Stomach smooth muscle (tissue), 2 donors: Measurements from ENCODE around the gene RFX1.

Experiments used
- H3K27ac ChIP-seq: one replicate; pipeline ENCODE4 v1.7.0; 2013; ENCODE audit warnings: mild to moderate bottlenecking, low read length, inconsistent platforms
- H3K27me3 ChIP-seq, 2 donors: one replicate each; pipeline ENCODE4 v1.7.0; 2013; ENCODE audit warnings: low read length in 2 of 2; ENCODE audit not compliant: insufficient read depth in 2 of 2, control insufficient read depth in 1 of 2
- H3K36me3 ChIP-seq, 2 donors: one replicate each; pipeline ENCODE4 v1.7.0; 2013; ENCODE audit warnings: low read length in 2 of 2; ENCODE audit not compliant: control insufficient read depth in 2 of 2, insufficient read depth in 2 of 2
- H3K4me1 ChIP-seq: one replicate; pipeline ENCODE4 v1.7.0; 2013; ENCODE audit warnings: low read length; ENCODE audit not compliant: control insufficient read depth, insufficient read depth
- H3K4me3 ChIP-seq, 2 donors: one replicate each; pipeline ENCODE4 v1.7.0; 2013; ENCODE audit warnings: low read length in 2 of 2
- H3K9ac ChIP-seq, 2 donors: one replicate each; pipeline ENCODE4 v1.7.0; 2013; ENCODE audit warnings: low read length in 2 of 2, mild to moderate bottlenecking in 1 of 2
- H3K9me3 ChIP-seq, 2 donors: one replicate each; pipeline ENCODE4 v1.7.0; 2013; ENCODE audit warnings: low read length in 2 of 2; ENCODE audit not compliant: control insufficient read depth in 2 of 2
- donor health status: healthy.
- donor health status: Pancreatic carcinoma.

The RFX1 gene

GRCh38 chr19:13984186-13984585 is 21.9 kb downstream of the RFX1 start:
- Histone ChIP-seq H3K27me3 (no peaks in the 10 kb centered on the region), H3K9ac (no peak overlapping the region), H3K9me3 (no peaks in the 10 kb centered on the region), H3K4me1 (peaks cover 27% of the 10 kb centered on the region), H3K27ac (no peak overlapping the region), H3K36me3 (peaks cover 0 to 2% of the 10 kb centered on the region in 2 donors), H3K4me3 (no peak overlapping the region)

GRCh38 chr19:13983213-13983889 is 22.8 kb downstream of the RFX1 start:
- H3K9me3 ChIP-seq, result no peaks in the 10 kb centered on the region
- H3K27me3 ChIP-seq, result no peaks in the 10 kb centered on the region
- H3K9ac ChIP-seq, result no peak overlapping the region
- peaks cover 0 to 2% of the 10 kb centered on the region in 2 donors for H3K36me3 ChIP-seq
- H3K4me1 ChIP-seq, result peaks cover 31% of the 10 kb centered on the region
- no peak overlapping the region for H3K4me3 ChIP-seq
- no peak overlapping the region for H3K27ac ChIP-seq

GRCh38 chr19:13982773-13983172 is 23.3 kb downstream of the RFX1 start:
- no peaks in the 10 kb centered on the region for H3K9me3 ChIP-seq
- H3K4me1 ChIP-seq, result peaks cover 35% of the 10 kb centered on the region
- H3K27me3 ChIP-seq, result no peaks in the 10 kb centered on the region
- no peak overlapping the region for H3K9ac ChIP-seq
- no peak overlapping the region for H3K4me3 ChIP-seq
- peaks cover 0 to 2% of the 10 kb centered on the region in 2 donors for H3K36me3 ChIP-seq
- no peak overlapping the region for H3K27ac ChIP-seq

- Histone ChIP-seq H3K36me3 (peaks cover 0 to 2% of the 10 kb centered on the region in 2 donors), H3K9ac (no peak overlapping the region), H3K9me3 (no peaks in the 10 kb centered on the region), H3K27ac (no peak overlapping the region), H3K27me3 (no peaks in the 10 kb centered on the region), H3K4me3 (no peak overlapping the region), H3K4me1 (peaks cover 28% of the 10 kb centered on the region)
These were observed 24.1 kb downstream of the RFX1 start for GRCh38 chr19:13981988-13982501.

- no peak overlapping the region for H3K9ac ChIP-seq
- peaks cover 0 to 2% of the 10 kb centered on the region in 2 donors for H3K36me3 ChIP-seq
- peaks cover 22% of the 10 kb centered on the region for H3K4me1 ChIP-seq
- no peak overlapping the region for H3K27ac ChIP-seq
- H3K9me3 ChIP-seq, result no peaks in the 10 kb centered on the region
- H3K4me3 ChIP-seq, result no peak overlapping the region
- H3K27me3 ChIP-seq, result no peaks in the 10 kb centered on the region
These were observed 24.7 kb downstream of the RFX1 start for GRCh38 chr19:13981467-13981866.

GRCh38 chr19:13981021-13981420 is 25.1 kb downstream of the RFX1 start:
- no peaks in the 10 kb centered on the region for H3K27me3 ChIP-seq
- H3K4me1 ChIP-seq, result peaks cover 18% of the 10 kb centered on the region
- no peak overlapping the region for H3K27ac ChIP-seq
- H3K36me3 ChIP-seq, result peaks cover 0 to 2% of the 10 kb centered on the region in 2 donors
- no peak overlapping the region for H3K4me3 ChIP-seq
- H3K9ac ChIP-seq, result no peak overlapping the region
- H3K9me3 ChIP-seq, result no peaks in the 10 kb centered on the region

GRCh38 chr19:13980340-13980739 is 25.8 kb downstream of the RFX1 start:
- Histone ChIP-seq H3K27ac (no peak overlapping the region), H3K9me3 (no peaks in the 10 kb centered on the region), H3K9ac (no peak overlapping the region), H3K4me1 (peaks cover 13% of the 10 kb centered on the region), H3K36me3 (peaks cover 0 to 2% of the 10 kb centered on the region in 2 donors), H3K4me3 (no peak overlapping the region), H3K27me3 (no peaks in the 10 kb centered on the region)

GRCh38 chr19:13979686-13980085 is 26.4 kb downstream of the RFX1 start:
- Histone ChIP-seq H3K9me3 (no peaks in the 10 kb centered on the region), H3K36me3 (peaks cover 0 to 2% of the 10 kb centered on the region in 2 donors), H3K27ac (no peak overlapping the region), H3K4me3 (no peak overlapping the region), H3K27me3 (no peaks in the 10 kb centered on the region), H3K4me1 (peaks cover 13% of the 10 kb centered on the region), H3K9ac (no peak overlapping the region)

GRCh38 chr19:13979244-13979615 is 26.9 kb downstream of the RFX1 start:
- Histone ChIP-seq H3K27ac (no peak overlapping the region), H3K9ac (peak overlapping the region; percentile 36 to 53), H3K4me3 (peak overlapping the region; percentile 53 to 69), H3K9me3 (no peaks in the 10 kb centered on the region), H3K27me3 (no peaks in the 10 kb centered on the region), H3K36me3 (peaks cover 0 to 2% of the 10 kb centered on the region in 2 donors), H3K4me1 (peaks cover 13% of the 10 kb centered on the region)

GRCh38 chr19:13978351-13979243 is 27.5 kb downstream of the RFX1 start:
- peak overlapping the region; percentile 24 for H3K27ac ChIP-seq
- H3K27me3 ChIP-seq, result no peaks in the 10 kb centered on the region
- H3K4me3 ChIP-seq, result peak overlapping the region; percentile 53 to 69
- H3K4me1 ChIP-seq, result peaks cover 13% of the 10 kb centered on the region
- peak overlapping the region; percentile 36 to 53 for H3K9ac ChIP-seq
- H3K9me3 ChIP-seq, result no peaks in the 10 kb centered on the region
- peaks cover 0 to 4% of the 10 kb centered on the region in 2 donors for H3K36me3 ChIP-seq
